Measurements from ENCODE around the gene GALNT9.
"Not testable (repeated sequence)": the region's sequence is repeated elsewhere in the genome, so short reads cannot be mapped to it uniquely, and the experiment has no call there.

The GALNT9 gene

DNA sequence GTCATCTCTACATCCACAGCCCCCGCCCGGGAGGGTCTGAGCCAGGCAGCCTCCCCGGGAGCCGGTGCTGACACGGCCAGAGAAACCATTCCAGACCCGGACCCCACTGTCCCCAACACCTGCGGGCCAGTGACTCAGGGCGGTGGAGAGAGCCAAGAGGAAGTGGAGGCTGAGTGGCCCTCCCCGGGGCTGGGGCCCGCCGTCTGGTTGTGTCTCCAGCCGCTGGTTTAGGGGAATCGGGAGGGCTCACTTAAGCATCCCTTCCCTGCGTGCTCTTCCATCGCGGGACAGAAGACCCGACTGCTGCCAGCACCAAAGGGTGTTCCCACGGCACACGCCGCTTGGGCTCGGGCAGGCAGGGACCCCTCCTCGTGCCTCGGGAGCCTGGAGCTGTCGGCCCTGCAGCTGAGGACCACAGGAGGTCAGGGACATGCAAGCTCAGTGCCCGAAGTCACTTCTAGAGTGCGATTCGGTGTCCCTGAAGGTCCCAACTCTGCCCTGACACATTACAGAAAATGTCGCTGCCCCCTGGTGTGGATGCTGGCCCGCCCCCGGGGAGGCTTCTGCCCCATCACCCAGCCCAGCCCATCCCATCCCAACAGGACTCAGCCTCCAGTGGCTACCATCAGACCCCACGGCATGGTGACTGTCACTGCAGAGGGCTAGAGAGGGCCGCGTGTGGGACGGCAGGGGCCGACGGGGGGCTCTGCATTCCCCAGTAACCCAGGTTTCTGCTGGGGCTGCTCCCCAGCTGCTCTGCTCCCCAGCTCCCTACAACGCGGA is 50.8 kb downstream of the GALNT9 start:
- DNase-seq: no peak

DNA sequence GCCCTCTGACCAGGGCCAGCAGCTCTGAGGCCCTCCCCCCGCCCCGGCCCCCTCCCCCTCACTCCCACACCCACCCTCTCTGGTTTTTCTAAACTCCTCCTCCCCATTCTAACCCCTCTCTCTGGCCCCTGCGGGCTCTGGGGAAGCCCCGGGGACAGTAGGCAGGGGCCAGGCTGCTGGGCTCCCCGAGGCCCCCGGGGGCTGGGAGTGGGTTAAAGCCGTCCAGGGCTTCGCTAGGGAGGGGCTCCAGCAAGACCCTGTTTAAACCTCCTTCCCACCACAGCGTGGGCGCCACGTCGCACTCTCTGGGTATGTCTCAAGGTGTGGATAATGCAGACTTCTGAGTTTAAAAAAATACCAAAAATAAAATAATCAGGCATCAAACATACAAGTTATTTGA is 51.4 kb downstream of the GALNT9 start:
- DNase-seq: no peak

DNA sequence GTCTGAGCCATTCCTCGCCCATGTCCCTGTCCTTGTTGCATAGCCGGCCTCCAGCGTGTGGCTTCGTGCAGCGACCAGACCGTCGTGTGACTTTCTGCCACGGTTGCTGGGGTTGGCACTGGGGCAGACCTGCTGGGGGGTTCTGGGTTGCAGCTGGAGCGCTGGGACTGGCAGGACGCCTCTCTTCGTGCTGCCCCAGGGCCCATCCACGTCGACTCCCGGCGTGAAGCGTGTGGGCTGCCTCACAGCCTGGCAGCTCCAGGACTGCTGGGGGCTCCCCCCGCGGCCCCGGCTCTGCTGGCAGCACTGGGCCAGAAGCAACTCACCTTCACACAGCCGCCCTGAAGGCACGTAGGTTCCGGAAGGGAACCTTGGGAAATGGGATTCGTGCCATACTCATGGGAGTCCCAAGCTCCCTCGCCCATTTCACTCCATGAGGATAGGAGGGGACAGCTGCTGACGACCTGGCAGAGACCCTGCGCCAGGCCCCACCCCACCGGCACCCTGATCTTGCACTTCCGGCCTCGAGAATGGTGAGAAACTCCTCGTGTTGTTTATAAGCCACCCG is 51.9 kb downstream of the GALNT9 start:
- no peak for DNase-seq

DNA sequence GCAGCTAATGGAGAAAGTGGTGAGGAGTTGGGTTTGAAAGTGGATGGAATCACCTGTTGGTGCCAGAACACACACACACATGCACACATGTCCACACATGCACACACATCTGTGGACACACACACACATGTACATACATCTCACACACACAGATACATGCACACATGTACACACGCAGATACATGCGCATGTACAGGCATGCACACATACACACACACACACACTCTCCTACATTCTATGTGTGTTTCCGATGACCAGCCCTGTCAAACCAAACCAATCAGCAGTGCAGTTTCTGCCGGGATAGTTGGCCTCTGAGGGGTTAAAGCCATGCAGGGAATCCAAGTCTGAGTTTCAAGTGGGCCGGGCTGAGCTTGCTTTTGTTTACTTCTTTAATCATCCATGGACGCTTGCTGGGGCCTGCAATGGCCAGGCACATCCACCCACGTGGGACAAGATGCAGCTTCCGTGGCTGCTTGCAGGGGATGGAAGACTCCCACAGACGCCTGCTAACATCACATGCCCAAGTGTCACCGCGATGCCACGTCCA is 52.5 kb downstream of the GALNT9 start:
- no peak for DNase-seq

DNA sequence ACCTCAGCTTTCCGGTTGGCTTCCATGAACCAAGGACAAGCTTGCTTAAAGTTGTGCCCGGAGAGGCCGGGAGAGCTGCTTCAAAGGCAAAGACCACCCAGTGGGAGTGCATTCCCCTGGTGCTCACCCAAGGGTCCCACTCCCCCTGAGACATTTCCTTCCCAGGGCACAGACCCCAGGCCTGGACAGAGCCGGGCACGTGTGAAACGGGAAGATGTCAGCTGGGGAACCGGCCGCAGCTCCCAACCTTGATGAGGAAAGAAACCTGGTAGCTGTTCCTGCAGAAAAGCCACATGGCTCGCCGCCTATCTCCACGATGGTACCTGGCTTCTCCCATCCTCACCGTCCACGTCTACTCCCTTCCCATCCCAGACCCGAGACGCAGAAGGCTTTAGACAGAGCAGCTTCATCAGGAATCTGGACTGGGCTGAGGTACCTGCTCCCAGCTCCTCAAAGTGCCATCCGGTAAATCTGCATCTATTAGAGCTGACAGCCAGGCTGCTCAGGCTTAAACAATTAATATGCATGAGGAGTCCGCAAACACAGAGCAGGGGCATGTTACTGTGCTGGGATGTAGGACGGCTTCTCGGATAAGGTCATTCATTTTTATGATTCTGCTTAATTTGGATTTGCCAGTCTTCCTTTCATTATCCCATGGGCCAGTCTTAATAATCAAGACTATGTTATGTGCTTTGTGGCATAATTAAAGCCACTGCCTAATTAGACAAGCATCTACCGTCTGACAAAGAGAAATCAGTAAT is 53.1 kb downstream of the GALNT9 start:
- DNase-seq: no peak

DNA sequence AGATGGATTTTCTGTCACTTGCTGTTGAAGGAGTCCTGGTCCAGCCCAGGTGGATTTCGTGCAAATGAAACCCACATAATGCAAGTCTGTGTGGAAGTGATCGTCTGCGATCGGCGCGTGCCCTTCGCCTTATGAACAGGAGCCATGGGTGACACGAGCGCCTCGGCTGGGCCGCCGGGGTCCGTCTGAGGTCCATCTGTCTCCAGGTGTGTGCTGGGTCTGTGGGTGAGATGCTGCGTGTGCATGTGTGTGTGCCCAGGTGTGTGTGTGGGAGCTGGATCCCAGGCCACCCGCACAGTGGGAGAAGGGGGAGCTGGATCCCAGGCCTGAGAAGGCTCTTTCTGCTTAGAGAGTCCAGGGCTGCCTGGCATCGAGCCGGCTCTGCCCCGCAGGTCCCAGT is 53.8 kb downstream of the GALNT9 start:
- no peak for DNase-seq

DNA sequence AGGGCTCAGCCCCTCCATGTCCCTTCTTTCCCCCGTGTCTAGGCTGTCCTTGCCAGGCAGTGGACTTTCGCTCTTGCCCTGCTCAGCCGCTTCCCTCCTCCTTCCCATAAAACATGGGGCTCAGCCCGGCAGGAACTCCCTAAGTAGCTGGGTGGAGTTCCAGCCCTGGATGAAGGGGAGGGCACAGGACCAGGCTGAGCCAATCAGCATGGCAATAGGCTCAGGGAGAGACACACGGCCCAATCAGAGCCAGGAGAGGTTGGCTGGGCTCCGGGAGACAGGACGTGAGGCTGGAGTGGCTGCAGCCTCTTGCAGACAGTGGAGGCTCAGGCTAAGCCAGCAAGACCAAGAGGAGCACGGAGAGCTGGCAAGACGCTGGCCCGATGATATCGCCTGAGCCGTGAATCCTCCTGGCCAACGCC is 54.3 kb downstream of the GALNT9 start:
- no peak for DNase-seq

DNA sequence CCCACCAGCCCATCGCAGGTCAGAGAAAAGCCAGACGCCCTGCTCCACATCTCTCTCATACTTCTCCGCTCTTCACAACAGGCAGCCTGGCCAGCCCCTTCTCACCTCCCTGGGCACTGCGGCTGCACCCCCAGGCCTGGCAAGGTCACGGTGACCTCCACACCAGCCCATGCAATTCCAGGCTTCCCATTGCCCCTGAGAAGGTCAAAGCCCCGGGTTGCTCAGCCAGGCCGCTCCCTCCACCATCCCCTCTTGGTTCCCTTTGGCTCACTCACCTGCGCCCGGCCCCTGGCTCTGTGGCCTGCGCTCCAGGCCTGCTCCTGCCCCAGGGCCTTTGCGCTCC is 55.4 kb downstream of the GALNT9 start:
- no peak for DNase-seq

DNA sequence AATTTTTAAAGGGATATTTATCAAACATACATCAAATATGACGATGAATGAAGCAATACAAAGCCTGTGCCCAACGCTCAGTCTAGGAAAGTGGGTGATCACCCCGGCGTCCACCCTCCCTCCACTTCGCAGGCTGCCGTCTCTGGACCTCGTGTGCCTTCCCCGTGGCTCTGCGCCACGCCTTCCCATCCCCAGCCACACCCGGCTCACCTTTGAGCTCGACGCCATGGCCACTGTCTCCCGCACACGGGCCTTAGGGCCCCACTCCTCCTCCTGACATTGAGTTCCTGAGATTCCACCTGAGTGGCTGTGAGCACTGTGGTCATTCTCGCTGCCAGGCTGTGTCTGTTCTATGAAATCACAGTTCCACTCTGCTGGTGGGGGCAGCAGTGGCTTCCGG is 56.7 kb downstream of the GALNT9 start:
- DNase-seq: no peak

DNA sequence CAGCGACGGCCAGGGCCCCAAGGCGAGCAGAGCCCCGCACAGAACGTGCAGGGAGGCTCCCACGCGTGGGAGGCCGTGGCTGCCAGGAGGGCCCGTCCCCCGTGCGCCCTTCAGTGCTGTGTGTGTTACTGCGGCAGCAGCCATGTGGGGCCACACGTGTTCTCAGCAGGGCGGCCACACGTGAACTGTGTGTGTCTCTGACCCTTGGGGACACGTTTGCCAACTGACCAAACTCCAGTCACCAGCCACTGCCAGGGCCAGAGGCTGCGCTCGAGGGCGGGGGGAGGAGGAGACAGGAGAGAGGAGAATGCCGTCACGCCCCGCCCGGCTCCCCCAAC is 57.7 kb downstream of the GALNT9 start:
- DNase-seq: no peak

DNA sequence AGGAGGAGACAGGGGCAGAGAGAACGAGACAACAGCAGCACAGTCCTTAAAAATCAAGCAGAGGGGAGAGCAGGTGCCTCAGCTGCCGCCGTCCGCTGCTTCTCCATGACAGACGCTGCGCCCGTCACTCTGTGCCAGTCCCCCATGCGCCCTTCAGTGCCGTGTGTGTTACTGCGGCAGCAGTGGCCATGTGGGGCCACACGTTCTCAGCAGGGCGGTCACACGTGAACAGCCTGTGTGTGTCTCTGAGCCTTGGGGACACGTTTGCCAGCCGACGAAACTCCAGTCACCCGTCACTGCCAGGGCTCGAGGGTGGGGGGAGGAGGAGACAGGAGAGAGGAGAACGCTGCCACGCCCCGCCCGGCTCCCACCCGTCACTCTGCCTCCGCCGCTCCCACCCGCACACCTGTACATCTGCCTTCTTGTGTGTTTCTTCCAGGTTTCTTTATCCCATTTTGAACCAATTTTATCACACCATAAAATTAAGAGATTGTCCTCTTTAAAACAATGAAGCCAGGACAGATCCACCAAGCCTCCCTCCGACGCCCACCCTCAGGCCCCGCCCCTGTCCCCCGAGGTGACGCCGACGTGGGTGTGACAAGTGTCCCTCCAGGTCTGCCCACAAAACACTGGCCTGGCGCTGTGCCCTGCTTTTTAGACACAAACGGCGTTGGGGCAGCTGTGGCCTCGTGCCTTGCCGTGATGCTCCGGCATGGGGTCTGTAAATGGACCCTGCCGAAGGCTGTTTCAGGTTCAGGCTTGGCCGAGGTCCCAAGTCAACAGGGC is 58.2 kb downstream of the GALNT9 start:
- no peak for DNase-seq

DNA sequence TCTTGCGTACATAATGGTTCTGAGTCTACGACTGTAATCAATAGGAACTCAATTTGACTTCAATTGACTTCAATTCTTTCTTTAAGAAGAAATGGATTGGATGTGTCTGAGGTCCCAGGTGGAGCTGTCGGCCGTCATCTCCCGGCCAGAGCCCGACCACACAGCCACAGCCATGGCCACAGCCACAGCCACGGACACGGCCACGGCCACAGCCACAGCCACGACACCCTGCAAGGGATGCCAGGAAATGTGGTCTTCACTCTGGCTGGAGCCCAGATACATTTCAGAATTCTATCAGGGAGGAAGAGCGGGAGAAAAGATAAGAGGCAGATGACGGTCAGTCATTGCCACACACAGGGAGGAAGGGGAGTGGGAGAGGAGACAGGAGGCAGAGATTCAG is 58.9 kb downstream of the GALNT9 start:
- no peak for DNase-seq

DNA sequence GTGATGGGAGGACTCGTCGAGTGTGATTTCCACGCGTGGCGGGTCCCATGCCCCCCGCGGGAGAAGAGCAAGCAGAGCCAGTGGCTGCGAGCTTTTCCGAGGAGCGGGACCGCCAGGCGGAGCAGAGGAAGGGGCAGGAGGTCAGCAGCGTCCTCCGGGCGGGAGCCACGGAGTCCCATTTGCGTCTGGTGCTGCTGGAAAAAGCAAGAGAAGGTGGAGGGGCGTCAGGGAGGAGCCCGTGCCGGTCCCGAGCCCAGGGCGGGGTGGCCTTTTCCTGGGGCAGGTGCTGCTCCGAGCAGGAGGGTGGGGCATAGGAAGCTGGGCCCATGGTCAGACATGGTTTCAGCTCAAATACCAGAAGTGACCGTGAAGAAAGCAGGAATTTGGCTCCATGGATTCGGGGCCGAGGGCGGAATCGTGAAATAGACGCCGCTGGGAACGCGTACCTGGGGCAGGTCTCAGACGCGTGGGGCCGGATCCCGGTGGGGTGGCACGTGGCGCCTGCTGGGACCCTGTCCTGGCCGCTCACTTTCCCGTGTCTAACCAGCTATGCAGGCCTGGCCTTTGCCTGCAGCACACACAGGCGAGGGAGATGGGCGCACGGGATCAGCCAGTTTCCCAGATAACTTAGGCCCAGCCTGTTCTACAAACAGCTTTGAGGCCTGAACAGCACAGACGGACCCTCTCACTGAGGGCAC is 60.0 kb downstream of the GALNT9 start:
- no peak for DNase-seq

DNA sequence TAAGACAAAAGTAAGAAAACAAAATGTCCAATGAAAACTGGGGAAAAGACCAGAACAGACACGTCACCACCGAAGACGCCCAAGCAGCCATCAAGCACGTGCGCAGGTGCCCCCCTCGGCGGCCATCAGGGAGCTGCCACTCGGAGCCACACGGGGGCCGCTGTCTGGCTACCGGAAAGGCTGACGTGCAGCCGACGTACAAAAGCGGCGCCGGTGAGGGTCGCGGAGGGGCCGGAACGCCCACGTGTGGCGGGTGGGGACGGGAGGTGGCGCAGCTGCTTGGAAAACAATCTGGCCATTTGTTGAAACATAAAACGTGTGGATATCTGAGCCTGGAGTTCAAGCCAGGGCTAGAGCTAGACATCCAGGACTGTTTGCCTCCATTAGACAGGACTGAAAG is 60.7 kb downstream of the GALNT9 start:
- DNase-seq: no peak

DNA sequence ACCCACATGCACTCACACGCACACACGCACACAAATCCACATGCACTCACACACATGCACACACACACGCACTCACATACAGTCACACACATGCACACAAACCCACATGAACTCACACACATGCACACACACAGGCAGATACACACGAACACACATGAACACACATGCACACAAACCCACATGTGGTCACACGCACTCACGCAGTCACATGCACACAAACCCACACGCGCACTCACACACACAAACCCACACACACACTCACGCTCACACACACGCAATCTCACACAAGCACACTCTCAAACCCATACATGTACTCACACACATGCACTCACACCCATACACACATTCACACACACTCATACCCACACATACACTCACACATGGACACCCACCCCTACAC is 61.5 kb downstream of the GALNT9 start:
- DNase-seq: no peak

DNA sequence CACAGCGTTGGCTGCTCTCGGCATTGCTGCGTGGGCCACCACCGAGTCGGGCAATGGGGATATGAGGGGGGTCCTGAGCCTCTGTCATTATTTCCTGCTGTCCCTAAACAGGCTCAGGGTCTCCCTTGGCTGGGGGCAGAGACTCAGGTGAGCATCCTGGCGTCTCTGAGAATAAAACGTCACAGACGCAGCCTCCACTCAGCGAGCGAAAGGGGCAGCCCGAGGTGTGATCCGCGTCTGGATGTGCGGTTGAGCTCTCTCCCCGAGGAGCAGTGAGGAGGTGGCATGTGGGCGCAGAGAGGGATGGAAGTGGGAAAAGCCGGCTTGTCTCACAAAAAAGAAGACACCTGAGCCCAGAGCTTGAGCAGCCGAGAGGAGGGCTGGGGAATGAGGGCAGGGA is 62.6 kb downstream of the GALNT9 start:
- no peak for DNase-seq

DNA sequence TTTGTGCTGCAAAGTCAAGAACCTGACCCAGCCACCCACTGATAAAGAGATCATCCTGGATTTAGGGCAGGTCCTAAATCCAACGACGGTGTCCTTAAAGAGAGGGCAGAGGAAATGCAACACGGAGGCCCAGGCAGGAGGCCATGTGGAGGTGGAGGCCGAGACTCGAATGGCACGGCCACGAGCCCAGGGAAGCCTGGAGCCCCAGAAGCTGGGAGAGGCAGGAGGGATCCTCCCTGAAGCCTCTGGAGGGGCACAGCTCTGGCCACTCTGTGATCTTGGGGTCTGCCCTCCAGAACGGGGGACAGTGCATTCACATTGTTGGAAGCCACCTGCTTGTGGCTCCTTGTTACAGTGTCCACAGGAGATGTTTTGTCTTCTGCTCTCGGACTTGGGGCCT is 63.0 kb downstream of the GALNT9 start:
- DNase-seq: no peak

DNA sequence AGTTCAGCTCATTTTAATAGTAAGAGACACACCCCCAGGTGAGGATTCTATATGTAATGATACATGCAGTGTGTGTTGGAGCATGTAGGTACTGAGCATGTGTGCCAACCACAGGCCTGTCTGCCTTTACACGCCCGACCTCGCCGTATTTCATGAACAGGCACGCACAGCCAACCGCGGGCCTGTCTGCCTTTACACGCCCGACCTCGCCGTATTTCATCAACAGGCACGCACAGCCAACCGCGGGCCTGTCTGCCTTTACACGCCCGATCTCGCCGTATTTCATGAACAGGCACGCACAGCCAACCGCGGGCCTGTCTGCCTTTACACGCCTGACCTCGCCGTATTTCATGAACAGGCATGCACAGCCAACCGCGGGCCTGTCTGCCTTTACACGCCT is 63.6 kb downstream of the GALNT9 start:
- not testable (repeated sequence) for DNase-seq

DNA sequence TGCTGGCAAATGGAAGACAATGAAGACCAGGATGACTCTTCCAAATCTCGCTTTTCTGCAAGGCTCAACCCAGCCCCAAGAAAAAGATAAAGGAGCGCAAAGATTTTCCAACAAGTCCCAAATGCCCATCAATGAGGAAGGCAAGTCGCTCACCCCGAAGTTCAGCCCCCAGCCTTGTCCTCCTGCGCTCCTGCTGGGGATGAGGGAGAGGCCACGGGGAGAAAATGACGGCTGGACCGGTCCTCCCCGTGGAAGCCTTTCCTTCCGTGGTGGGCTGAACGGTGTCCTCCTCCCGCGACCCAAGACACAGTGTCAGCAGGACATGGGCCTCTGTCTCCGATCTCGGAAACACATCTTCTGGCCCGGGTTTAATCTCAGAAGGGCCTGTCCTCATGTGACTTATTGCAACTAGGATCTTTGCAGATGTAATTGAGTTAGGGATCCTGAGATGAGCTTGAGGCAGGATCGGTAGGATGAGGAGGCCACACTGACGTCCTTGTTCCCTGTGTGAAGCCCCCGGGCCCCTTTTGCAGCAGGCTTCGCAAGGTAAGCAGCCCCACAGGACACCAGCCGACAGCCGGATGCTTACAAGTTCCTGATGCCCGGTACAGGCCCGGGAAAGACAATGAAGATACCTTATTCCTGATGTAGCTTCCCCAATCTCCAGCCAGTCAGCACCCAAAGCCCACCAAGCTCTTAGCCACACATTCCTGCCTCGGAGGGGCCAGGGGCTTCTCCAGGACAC is 64.2 kb downstream of the GALNT9 start:
- DNase-seq: no peak

DNA sequence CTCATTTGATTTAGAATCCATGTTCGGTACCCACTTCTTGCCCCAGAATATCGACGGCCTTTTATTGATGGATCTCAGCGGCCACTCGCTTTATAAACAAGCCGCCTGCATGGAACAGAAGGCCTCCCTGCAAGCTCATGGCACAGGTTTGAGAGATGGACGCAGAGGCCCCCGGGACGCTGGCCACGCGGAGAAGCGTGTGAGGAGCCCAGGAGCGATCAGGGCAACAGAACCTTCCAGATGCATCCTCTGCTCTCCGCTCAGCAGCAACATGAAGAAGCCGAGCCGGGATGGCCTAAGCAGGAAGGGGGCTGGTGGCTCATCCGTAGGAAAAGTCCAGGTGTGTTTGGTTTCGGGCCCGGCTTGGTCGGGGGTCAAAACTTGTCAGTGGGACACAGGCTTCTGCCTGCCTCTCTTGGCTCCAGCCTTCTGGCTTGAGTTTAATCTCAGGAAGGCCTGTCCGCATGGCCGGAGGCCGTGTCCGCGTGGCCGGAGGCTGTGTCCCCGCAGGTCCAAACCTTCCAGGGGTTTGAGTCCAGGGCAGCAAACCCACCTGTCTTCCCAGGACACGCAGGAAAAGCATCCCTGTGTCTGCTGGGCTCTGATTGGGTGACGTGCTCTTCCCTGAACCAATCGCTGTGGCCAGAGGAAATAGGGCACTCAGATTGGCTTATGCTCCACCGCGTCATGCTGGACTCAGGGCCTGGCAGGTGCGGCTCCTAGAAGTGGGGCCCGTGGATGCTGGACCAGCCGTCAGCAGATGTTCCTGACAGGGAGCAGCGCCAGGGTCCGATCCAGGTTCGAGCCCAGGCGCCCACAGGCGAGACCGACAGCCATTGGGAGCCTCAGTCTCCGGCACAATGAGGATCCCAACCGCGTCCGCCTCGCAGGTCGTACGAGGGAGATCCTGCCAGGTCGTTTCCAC is 65.0 kb downstream of the GALNT9 start:
- DNase-seq: no peak

All from NCI-H2171 (cell line).